IMR-90 (cell line): Measurements from ENCODE around the gene ID1. TPM values are rescaled to one million over a fixed set of nuclear protein-coding genes. Genes with fewer than 3 reads are reported as not detected.

Source experiments
- ATAC-seq: fragments of 200-7000 bp; cut with Tn5 transposase; 2 replicates; pipeline ENCODE4 v1.9.1; 2020; ENCODE audit warnings: low read depth, mild to moderate bottlenecking, moderate library complexity
- BruUV-seq: library from RNA; stranded (reverse); fragments of 400-500 nt; replicated peaks from 2 replicates; lab custom pipeline; 2021; lab: Mats Ljungman, UMichigan
- CTCF ChIA-PET: fragments of 300-600 bp; formaldehyde crosslinking; extraction: SDS; loops from one replicate; lab custom pipeline; 2021; ENCODE audit warnings: antibody characterized with exemption; lab: Yijun Ruan, JAX
- POLR2A ChIA-PET: fragments of 300-600 bp; sonication (Branson Sonifier 250); formaldehyde crosslinking; loops from one replicate; lab custom pipeline; 2022; ENCODE audit warnings: antibody characterized with exemption; ENCODE audit not compliant: unreplicated experiment; lab: Charles Lee
- DNase-seq: peaks from one replicate; pipeline ENCODE4 v3.0.0; 2013
- H2AFZ ChIP-seq: replicated peaks from 2 replicates; pipeline ENCODE3; 2013; ENCODE audit warnings: low read length, mild to moderate bottlenecking; ENCODE audit not compliant: poor library complexity
- H2AK5ac ChIP-seq: 2 replicates; pipeline ENCODE4 v1.6.1; 2013; ENCODE audit warnings: low read depth, low read length, inconsistent platforms
- H2AK9ac ChIP-seq: replicated peaks from 2 replicates; pipeline ENCODE3; 2013; ENCODE audit warnings: mild to moderate bottlenecking, low read depth, low read length, moderate library complexity; ENCODE audit not compliant: poor library complexity
- H2BK120ac ChIP-seq: 2 replicates; pipeline ENCODE4 v1.6.1; 2013; ENCODE audit warnings: low read depth, low read length, inconsistent platforms
- H2BK15ac ChIP-seq: 3 replicates; pipeline ENCODE4 v1.6.1; 2013; ENCODE audit warnings: low read depth, low read length, inconsistent platforms
- H2BK20ac ChIP-seq: 2 replicates; pipeline ENCODE4 v1.6.1; 2013; ENCODE audit warnings: low read depth, mild to moderate bottlenecking, inconsistent platforms, low read length, moderate library complexity
- H2BK5ac ChIP-seq: 2 replicates; pipeline ENCODE4 v1.6.1; 2013; ENCODE audit warnings: mild to moderate bottlenecking, low read depth, low read length, inconsistent platforms; ENCODE audit not compliant: poor library complexity, severe bottlenecking
- H3K14ac ChIP-seq: replicated peaks from 2 replicates; pipeline ENCODE4 v1.6.1; 2013; ENCODE audit warnings: low read depth, low read length, inconsistent platforms
- H3K18ac ChIP-seq: 2 replicates; pipeline ENCODE4 v1.6.1; 2013; ENCODE audit warnings: low read depth, low read length, control low read depth
- H3K23ac ChIP-seq: 2 replicates; pipeline ENCODE4 v1.6.1; 2013; ENCODE audit warnings: low read depth, low read length, inconsistent platforms
- H3K27ac ChIP-seq: 2 replicates; pipeline ENCODE4 v1.5.1; 2013; ENCODE audit warnings: mild to moderate bottlenecking, control low read depth, low read length; ENCODE audit not compliant: insufficient read depth
- H3K27me3 ChIP-seq: 2 replicates; pipeline ENCODE4 v1.6.1; 2013; ENCODE audit warnings: low read length; ENCODE audit not compliant: control insufficient read depth, insufficient read depth
- H3K36me3 ChIP-seq: 2 replicates; pipeline ENCODE4 v1.6.1; 2013; ENCODE audit warnings: low read length, mixed read lengths; ENCODE audit not compliant: control insufficient read depth, insufficient read depth
- H3K4ac ChIP-seq: 2 replicates; pipeline ENCODE4 v1.6.1; 2013; ENCODE audit warnings: low read depth, low read length, inconsistent platforms
- H3K4me1 ChIP-seq: 2 replicates; pipeline ENCODE4 v1.6.1; 2013; ENCODE audit warnings: low read length, mixed read lengths; ENCODE audit not compliant: control insufficient read depth, insufficient read depth
- H3K4me2 ChIP-seq: 2 replicates; pipeline ENCODE4 v1.6.1; 2013; ENCODE audit warnings: low read depth, mild to moderate bottlenecking, control low read depth, low read length, moderate library complexity
- H3K4me3 ChIP-seq: 2 replicates; pipeline ENCODE4 v1.5.1; 2013; ENCODE audit warnings: low read depth, mild to moderate bottlenecking, control low read depth, low read length, moderate library complexity; ENCODE audit not compliant: insufficient read depth
- H3K56ac ChIP-seq: 2 replicates; pipeline ENCODE4 v1.6.1; 2013; ENCODE audit warnings: low read length, inconsistent platforms; ENCODE audit not compliant: insufficient read depth; ENCODE audit errors: extremely low read depth
- H3K79me1 ChIP-seq, 2 experiments: 2 replicates each; pipeline ENCODE4 v1.6.1; 2013; ENCODE audit warnings: low read length in 2 of 2, inconsistent platforms in 1 of 2, low read depth in 1 of 2
- H3K9ac ChIP-seq: 2 replicates; pipeline ENCODE4 v1.6.1; 2013; ENCODE audit warnings: low read depth, low read length, control low read depth
- H3K9me1 ChIP-seq: 2 replicates; pipeline ENCODE4 v1.6.1; 2013; ENCODE audit warnings: low read length, inconsistent platforms; ENCODE audit not compliant: insufficient read depth
- H3K9me3 ChIP-seq: 2 replicates; pipeline ENCODE4 v1.6.1; 2013; ENCODE audit warnings: low read length; ENCODE audit not compliant: control insufficient read depth, insufficient read depth
- H4K20me1 ChIP-seq: 2 replicates; pipeline ENCODE4 v1.6.1; 2013; ENCODE audit warnings: low read length, inconsistent platforms; ENCODE audit not compliant: insufficient read depth
- H4K5ac ChIP-seq: 2 replicates; pipeline ENCODE4 v1.6.1; 2013; ENCODE audit warnings: mild to moderate bottlenecking, low read depth, low read length, control low read depth
- H4K8ac ChIP-seq, 2 experiments: 2 replicates each; pipeline ENCODE4 v1.6.1; 2013; ENCODE audit warnings: low read depth in 2 of 2, low read length in 2 of 2, control low read depth in 1 of 2, inconsistent platforms in 1 of 2
- H4K91ac ChIP-seq: 2 replicates; pipeline ENCODE4 v1.6.1; 2013; ENCODE audit warnings: low read depth, low read length, inconsistent platforms; ENCODE audit not compliant: insufficient read depth
- NFE2L2 ChIP-seq: fragments of 150-350 bp; IDR thresholded peaks from 2 replicates; pipeline ENCODE4 v1.6.1; 2016; ENCODE audit warnings: low read depth, mild to moderate bottlenecking, low read length
- RFX5 ChIP-seq: IDR thresholded peaks from 2 replicates; pipeline ENCODE4 v1.8.0; 2012; ENCODE audit warnings: low read depth, mild to moderate bottlenecking, low read length, moderate library complexity
- WGBS, 2 experiments: methylation state at CpG; one replicate each; pipeline versions ENCODE4 v1.1.5 to v1.1.7; 2013; ENCODE audit warnings: missing lambda C conversion rate in 2 of 2; ENCODE audit not compliant: insufficient read length in 1 of 2; ENCODE audit errors: extremely low coverage in 2 of 2; 5-methylcytosine and 5-hydroxymethylcytosine counted together
- dilution Hi-C: fragments of 300-500 bp; cut with HindIII; formaldehyde crosslinking; loops from one replicate; pipeline ENCODE4 v1.14.3; 2018; ENCODE audit warnings: low sequenced_read_pairs; ENCODE audit not compliant: unreplicated experiment
- in situ Hi-C: fragments of 300-500 bp; cut with MboI; formaldehyde crosslinking; loops from 3 replicates; pipeline ENCODE4 v1.14.3; 2019; ENCODE audit warnings: low sequenced_read_pairs, inconsistent platforms, mixed read lengths
- intact Hi-C: fragments of 100-400 bp; cut with micrococcal nuclease; formaldehyde crosslinking; loops from 2 replicates; pipeline ENCODE4 v1.10.0; 2022
- polyA plus RNA-seq, 3 experiments: library from polyadenylated mRNA; depleted of rRNA; stranded (reverse); fragments of >200 nt; gene quantifications; 2 replicates each; pipeline ENCODE4 v1.2.3, GENCODE V29; 2012; ENCODE audit warnings: low replicate concordance in 1 of 3
- total RNA-seq: library from RNA; depleted of rRNA; stranded (reverse); fragments of >200 nt; gene quantifications from 2 replicates; pipeline ENCODE4 v1.2.3, GENCODE V29; 2012

ID1 gene
- total and polyA plus RNA-seq, 2 of the 4 experiments (the other 2 are of a cell fraction) = 148 to 174 TPM

GRCh38 chr20:31565699-31566318 is 39.3 kb upstream of the ID1 start:
- peaks cover 10 to 39% of the 10 kb centered on the region in 2 experiments for H3K79me1 ChIP-seq
- peak overlapping the region; percentile 11 for H2AK9ac ChIP-seq
- ATAC-seq (no peak), DNase-seq (no peak)
- no peaks in the 10 kb centered on the region for H3K9me3 ChIP-seq
- in situ Hi-C loops (no loop called here), intact Hi-C loops (no loop called here), dilution Hi-C loops (no loop called here)
- peaks cover 41% of the 10 kb centered on the region for H3K36me3 ChIP-seq
- H3K9me1 ChIP-seq = peaks cover 5% of the 10 kb centered on the region
- H3K18ac ChIP-seq = no peak overlapping the region
- peaks cover 7% of the 10 kb centered on the region; the same call in 1 of the 2 replicates for H4K20me1 ChIP-seq
- no TSS peak for BruUV-seq
- H4K8ac ChIP-seq = no peak overlapping the region
- no peak overlapping the region for H3K14ac ChIP-seq
- TF ChIP-seq RFX5 (no peak), NFE2L2 (no peak)
- H3K4me3 ChIP-seq = no peak overlapping the region
- H2BK120ac ChIP-seq = no peak overlapping the region
- H2BK15ac ChIP-seq = no peak overlapping the region
- H2AK5ac ChIP-seq = no peak overlapping the region
- no peaks in the 10 kb centered on the region for H3K27me3 ChIP-seq
- H2AFZ ChIP-seq = no peak overlapping the region
- H2BK20ac ChIP-seq = no peak overlapping the region
- H3K23ac ChIP-seq = 0 out of 2 replicates have a peak overlapping the region, but pooled peaks have one; percentile 16
- H3K56ac ChIP-seq = no peak overlapping the region
- peaks cover 27% of the 10 kb centered on the region for H3K4me1 ChIP-seq
- no peak overlapping the region for H3K27ac ChIP-seq
- H4K5ac ChIP-seq = no peak overlapping the region
- 100% methylated on average over 1 of the region's 6 CpGs; no CpG with 5 or more reads in 1 of the 2 experiments for WGBS, 2 experiments
- POLR2A ChIA-PET = no interaction called here
- CTCF ChIA-PET = interaction anchor here (2.7 kb wide), 1 partner anchor 47 kb away, joined by 12 read pairs; no protein-coding TSS in a partner anchor
- no peak overlapping the region for H3K4ac ChIP-seq
- no peak overlapping the region for H3K9ac ChIP-seq
- no peak overlapping the region for H4K91ac ChIP-seq
- H3K4me2 ChIP-seq = no peak overlapping the region
- no peak overlapping the region for H2BK5ac ChIP-seq
